H7 (cell line): ENCODE measurements around the gene ANKS1B. TPM values are rescaled to one million over a fixed set of nuclear protein-coding genes. Genes with fewer than 3 reads are reported as not detected.
"Not testable (repeated sequence)": the region's sequence is repeated elsewhere in the genome, so short reads cannot be mapped to it uniquely, and the experiment has no call there.

ENCODE experiments used
- DNase-seq: peaks from one replicate; pipeline ENCODE4 v3.0.0; 2012
- H3K27me3 ChIP-seq: 2 replicates; pipeline ENCODE4 v1.6.0; 2011; ENCODE audit warnings: mild to moderate bottlenecking, low read length; ENCODE audit not compliant: control insufficient read depth, insufficient read depth
- H3K36me3 ChIP-seq: replicated peaks from 2 replicates; pipeline ENCODE4 v1.5.1; 2011; ENCODE audit warnings: low read length; ENCODE audit not compliant: control insufficient read depth, insufficient read depth
- H3K4me3 ChIP-seq: 2 replicates; pipeline ENCODE4 v1.5.1; 2011; ENCODE audit warnings: low read depth, mild to moderate bottlenecking, control low read depth, low read length, moderate library complexity; ENCODE audit not compliant: insufficient read depth
- total RNA-seq: library from RNA; depleted of rRNA; stranded (reverse); fragments of >200 nt; shearing (Covaris generic); gene quantifications from 2 replicates; pipeline ENCODE4 v1.2.3, GENCODE V29; 2014

ANKS1B gene
- total RNA-seq, 1 experiment from 2014 or later, result 3.5 TPM

DNA sequence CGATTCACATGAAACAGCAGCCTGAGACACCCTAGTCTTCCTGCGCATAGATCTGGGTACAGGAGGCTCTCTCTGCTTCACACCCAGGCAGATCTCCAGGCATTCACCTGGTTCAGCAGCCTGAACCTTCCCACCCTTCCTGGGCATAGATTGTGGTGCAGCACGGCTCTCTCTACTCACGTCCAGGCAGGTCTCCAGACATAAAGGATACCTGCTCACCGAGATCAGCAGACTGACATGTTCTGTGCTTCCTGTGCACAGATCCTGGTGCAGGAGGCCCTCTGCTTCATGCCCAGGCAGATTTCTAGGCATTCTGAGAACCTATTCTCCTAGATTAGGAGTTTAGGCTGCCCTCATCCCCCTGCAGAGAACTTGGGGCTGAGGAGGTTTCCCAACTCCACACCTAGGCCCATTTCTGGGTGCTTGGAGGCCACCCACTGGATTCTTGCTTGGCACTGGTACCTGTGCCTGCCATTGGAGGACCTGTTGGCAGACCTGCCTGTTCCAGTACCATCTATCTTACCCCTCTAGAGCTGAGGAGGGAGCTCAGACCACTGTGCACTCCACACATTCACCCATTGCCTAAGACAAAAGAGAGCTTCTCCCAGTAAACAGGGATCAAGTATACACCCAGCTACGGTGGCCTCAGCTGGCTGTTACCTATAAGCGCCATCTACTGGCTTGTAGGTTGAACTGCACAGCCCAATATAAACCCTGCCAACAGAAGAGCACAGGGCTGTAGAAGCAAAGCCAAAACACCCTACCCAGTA is 365.2 kb downstream of the ANKS1B start:
- Histone ChIP-seq H3K27me3 (no peaks in the 10 kb centered on the region), H3K4me3 (no peak overlapping the region), H3K36me3 (no peaks in the 10 kb centered on the region)
- DNase-seq, result peak; percentile 15

DNA sequence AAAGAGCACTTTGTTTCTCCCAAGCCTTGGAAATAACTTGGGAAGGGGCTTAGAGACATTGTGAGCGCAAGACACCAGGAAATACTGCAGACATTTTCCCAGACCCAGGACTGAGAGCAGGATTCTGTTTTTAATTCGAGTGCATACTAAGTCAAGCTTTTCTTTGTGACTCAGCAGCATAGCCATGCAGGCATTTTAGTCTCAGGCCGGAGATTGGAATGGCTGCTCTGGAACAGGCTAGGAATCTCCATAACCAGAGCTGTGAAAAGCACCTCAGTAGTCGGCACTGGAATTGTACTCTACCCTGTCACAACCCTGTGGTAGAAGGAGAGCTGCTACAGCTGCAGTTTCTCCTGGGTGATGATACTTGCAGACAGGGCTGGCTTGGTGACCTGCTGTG is 366.1 kb downstream of the ANKS1B start:
- H3K4me3 ChIP-seq, result no peak overlapping the region
- H3K36me3 ChIP-seq, result no peaks in the 10 kb centered on the region
- DNase-seq, result no peak
- no peaks in the 10 kb centered on the region for H3K27me3 ChIP-seq

DNA sequence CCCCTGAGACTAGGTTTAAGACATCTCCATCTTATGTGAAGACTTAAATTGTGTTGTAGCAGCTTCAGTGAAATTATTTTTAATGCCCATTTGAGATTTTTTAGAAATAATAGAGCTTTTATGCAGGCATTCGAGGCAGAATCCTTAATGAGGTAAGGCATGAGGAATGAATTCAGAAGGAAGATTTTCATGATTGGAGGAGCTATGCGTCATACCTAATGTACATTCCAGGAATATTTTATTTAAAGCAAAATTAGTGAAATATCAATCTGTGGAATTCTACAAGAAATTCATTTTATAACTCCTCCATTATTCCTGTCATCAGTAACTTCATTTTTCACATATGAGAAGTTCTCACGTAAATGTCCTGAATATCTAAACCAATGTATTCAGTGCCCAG is 373.1 kb downstream of the ANKS1B start:
- no peaks in the 10 kb centered on the region for H3K36me3 ChIP-seq
- H3K4me3 ChIP-seq, result no peak overlapping the region
- H3K27me3 ChIP-seq, result peaks cover 2% of the 10 kb centered on the region; the same call in 1 of the 2 replicates
- no peak for DNase-seq

DNA sequence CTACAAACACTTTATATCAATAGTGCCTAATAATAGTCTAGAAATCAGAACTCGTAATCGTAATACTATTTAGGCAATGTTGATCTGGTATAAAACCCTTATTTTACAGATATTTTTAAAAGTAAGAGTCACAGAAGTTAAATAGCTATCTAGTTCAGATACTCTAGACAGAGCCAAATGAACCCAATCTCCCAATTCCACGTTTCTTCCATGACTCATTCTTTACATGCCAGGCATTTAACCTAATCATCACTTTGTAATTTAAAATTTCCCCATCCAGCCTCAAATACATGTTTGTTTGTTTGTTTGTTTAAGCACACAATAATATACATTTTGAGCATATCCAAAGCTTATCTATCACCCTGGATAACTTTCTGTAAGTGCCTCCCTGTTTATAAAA is 373.6 kb downstream of the ANKS1B start:
- H3K27me3 ChIP-seq, result peaks cover 2% of the 10 kb centered on the region; the same call in 1 of the 2 replicates
- H3K36me3 ChIP-seq, result no peaks in the 10 kb centered on the region
- DNase-seq, result no peak
- no peak overlapping the region for H3K4me3 ChIP-seq

DNA sequence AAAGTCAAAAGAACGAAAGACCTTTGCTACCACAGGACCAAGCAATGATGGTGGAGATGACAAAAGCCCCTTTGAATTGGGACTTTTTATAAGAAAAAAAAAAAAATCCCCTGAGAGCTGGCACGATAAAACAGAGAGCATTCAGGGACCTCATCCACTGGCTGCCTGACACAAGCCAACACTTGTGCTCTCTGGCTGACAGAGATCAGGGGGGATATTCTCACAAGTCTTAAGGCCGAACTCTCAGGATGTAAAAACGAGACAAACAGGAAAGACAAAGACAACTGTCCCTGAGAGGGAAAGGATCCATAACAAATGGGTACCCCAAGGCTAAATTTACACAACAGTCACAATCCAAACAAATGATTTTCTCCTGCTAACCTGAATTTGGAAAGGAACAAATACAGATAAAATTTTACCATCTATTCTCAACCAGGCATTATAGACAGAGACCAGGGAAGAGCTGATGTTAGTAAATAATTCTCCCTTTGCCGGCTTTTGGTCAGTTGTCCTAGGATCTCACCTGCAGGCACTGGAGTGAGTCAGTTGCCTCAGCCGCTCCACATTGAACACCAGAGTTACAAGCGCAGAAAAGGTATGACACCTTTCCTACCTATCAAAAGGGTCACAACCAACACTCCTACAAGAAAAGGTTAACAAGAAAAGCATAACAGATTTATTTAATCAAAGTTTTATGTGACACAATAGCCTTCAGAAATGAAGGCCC is 375.1 kb downstream of the ANKS1B start:
- no peaks in the 10 kb centered on the region for H3K36me3 ChIP-seq
- H3K27me3 ChIP-seq, result peaks cover 2% of the 10 kb centered on the region; the same call in 1 of the 2 replicates
- H3K4me3 ChIP-seq, result no peak overlapping the region
- peak; percentile 10 for DNase-seq

DNA sequence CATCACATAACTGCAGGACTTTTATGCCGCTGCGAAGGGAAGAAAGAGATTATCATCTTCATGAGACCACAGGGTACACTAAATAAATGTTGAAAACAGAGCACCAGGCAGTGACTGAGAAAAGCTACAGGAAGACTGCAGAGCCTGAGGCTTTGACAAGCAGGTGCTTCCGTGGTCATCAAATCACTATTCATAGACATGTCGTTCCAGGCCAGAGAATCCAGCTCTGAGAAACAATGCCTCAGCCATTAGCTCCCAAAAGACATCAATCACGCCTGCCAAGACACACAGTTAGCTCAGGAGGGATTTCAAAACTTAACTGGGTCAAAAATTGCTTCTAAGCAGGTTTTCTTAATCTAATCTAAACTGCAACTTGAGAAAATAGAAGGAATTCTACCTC is 384.3 kb downstream of the ANKS1B start:
- no peak for DNase-seq
- no peaks in the 10 kb centered on the region for H3K36me3 ChIP-seq

DNA sequence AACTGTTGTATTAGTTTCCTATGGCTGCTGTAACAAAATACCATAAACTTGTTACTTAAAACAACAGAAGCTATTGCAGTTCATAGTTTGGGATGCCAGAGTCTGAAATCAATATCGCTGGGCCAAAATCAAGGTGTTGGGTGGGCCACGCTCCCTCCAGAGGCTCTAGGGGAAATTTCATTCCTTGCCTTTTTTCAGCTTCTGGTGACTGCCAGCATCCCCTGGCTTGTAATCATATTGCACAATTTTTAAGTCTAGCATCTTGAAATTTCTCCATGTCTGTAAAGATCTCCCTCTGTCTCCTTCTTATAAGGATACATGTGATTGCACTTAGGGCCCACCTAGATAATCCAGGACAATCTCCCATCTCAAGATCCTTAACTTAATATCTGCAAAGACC is 386.0 kb downstream of the ANKS1B start:
- Histone ChIP-seq H3K27me3 (no peaks in the 10 kb centered on the region), H3K4me3 (no peak overlapping the region), H3K36me3 (no peaks in the 10 kb centered on the region)
- DNase-seq, result no peak

More for the DNA sequence above, 384.3 kb downstream of the ANKS1B start:
- no peak overlapping the region for H3K4me3 ChIP-seq
- no peaks in the 10 kb centered on the region for H3K27me3 ChIP-seq

DNA sequence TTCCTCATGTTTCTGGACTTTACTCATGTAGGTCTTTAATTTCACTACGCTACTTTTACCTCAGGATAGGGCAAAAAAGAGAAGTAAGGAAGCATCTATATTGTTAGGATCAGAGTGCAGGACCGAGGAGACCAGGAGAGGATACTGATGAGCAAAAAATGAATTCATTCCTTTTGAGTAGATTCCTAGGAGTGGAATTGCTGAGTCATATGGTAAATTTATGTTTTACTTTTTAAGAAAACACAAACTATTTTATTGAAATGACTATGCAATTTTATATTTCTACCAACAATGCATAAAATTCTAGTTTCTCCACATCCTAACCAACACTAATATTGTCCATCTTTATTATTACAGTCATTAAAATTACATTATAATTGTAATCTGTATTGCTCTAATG is 388.0 kb downstream of the ANKS1B start:
- Histone ChIP-seq H3K36me3 (no peaks in the 10 kb centered on the region), H3K27me3 (no peaks in the 10 kb centered on the region), H3K4me3 (no peak overlapping the region)
- DNase-seq, result no peak

DNA sequence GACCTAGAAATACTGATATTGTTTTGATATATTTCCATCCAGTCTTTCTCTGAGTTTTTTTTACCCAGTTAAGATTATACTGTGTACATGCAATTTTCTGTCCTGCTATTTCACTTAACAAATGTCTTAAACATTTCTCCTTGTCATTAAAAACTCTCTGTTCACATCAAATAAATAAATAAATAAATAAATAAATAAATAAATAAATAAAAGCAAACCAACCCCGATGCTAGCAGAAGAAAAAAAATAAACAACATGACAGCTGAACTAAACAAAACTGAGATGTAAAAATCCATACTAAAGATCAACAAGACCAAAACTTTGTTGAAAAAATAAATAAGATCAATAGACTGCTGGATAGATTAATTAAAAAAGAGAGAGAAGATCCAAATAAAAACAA is 407.6 kb downstream of the ANKS1B start:
- not testable (repeated sequence) for H3K27me3 ChIP-seq, H3K4me3 ChIP-seq, H3K36me3 ChIP-seq, DNase-seq

DNA sequence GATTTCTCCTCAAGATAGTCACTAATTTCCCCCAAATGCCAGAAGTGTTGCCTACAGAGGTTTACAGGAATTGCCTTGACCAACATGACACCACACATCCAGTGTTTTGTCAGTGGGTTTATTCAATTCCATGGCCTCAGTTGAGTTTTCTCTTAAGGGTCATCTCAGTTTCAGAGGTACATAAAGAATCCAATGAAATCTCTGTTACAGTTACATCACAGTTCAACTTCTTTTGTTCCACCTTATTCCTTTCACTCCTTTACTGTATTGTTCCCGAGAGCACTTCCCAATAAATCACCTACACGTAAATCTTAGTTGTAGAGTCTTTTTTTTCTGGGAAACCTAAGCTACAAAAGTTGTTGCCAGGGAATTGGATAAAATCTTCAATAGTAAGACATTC is 410.8 kb downstream of the ANKS1B start:
- H3K27me3 ChIP-seq, result peaks cover 4% of the 10 kb centered on the region
- no peak overlapping the region for H3K4me3 ChIP-seq
- no peaks in the 10 kb centered on the region for H3K36me3 ChIP-seq
- DNase-seq, result no peak

DNA sequence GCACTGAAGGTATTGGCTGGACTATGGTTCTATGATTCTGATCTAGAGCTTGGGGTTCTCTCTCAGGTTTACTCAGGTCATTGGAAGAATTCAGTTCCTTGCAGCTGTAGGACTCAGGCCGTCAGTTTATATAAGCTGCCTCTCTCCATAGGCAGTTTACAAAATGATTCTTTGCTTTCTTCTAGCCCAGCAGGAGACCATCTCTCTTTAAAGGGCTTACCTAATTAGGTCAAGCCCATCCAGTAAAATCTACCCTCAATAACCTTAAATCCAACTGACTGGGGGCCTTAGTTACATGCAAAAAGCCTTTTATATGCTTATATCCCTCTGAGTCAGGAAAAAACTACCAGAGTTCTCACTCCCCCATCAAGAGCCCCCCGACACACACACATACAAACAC is 417.7 kb downstream of the ANKS1B start:
- Histone ChIP-seq H3K36me3 (no peaks in the 10 kb centered on the region), H3K27me3 (peaks cover 4% of the 10 kb centered on the region), H3K4me3 (no peak overlapping the region)
- no peak for DNase-seq

DNA sequence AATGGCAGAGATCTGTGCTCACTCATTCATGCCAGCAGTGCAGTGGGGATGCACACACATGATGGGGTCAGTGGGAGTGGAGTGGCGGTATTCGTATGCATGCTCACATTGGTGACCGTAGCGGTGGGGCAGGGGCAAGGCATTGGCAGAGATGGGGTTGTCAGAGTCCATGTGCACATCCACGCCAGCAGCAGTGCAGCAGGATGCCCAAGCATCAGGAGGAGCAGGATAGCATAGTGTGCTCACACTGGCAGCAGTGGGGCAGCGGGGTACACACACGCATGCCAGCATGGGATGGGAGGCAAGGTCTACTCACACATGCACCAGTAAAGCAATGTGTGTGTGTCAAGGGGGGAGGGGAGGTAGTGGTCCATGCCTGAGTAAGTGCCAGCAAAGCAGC is 426.6 kb downstream of the ANKS1B start:
- Histone ChIP-seq H3K4me3 (no peak overlapping the region), H3K27me3 (no peaks in the 10 kb centered on the region), H3K36me3 (no peaks in the 10 kb centered on the region)
- no peak for DNase-seq

DNA sequence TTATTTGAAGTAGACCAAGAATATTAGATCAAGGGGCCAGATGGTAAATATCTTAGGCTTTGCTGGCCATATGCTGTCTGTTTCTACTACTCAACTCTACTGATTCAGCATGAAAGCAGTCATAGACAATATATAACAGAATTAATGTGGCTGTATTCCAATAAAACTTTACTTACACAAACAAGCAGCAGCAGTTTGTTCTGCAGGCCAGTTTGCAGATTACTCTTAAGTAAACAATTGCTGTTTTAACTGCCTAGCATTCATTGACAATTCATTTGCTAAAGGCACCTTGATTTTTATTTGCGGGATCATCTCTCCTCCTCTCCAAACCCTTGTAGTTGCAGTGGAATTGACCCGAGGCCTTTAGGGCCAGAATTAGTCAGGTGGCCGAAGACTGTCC is 431.3 kb downstream of the ANKS1B start:
- H3K4me3 ChIP-seq, result no peak overlapping the region
- no peaks in the 10 kb centered on the region for H3K27me3 ChIP-seq
- DNase-seq, result no peak
- no peaks in the 10 kb centered on the region for H3K36me3 ChIP-seq

DNA sequence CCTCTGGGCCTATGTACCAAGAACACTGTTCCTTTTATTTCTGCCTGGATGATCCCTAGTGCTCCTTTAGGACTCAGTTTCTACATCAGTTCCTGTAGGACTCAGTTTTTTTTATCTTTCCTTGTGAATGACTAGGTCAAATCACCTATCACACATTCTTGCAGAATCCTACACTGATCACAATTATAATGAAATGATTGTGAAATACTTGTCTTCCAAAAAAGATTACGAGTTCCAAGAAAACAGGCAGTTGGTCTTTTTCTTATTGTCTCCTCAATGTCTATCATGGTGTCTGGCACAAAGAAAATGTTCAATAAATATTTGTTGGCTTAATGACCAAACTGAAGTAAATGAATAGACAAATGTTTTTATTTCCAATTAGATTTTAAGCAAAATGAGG is 432.7 kb downstream of the ANKS1B start:
- no peaks in the 10 kb centered on the region for H3K36me3 ChIP-seq
- H3K27me3 ChIP-seq, result no peaks in the 10 kb centered on the region

DNA sequence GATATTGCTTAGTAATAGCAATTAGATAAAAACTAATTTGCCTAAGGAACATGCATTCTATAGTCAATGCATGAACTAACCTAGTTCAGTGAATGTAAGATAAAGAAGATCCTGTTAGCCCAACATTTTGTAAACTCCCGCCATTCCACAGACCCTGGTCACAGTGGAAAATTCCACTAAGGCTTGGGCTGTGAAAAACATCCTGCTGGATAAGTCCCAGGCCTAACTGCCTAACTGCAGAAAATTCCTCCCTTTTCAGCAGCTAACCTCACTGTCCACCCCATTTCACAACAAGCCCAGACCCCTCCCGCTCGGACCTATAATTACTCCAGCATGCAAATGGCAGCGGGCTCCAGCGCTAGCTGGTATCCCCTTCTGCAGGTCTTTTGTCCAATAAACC is 435.1 kb downstream of the ANKS1B start:
- Histone ChIP-seq H3K4me3 (no peak overlapping the region), H3K27me3 (no peaks in the 10 kb centered on the region), H3K36me3 (no peaks in the 10 kb centered on the region)
- DNase-seq, result no peak

More for the DNA sequence above, 432.7 kb downstream of the ANKS1B start:
- H3K4me3 ChIP-seq, result no peak overlapping the region
- DNase-seq, result no peak
